Measurements from ENCODE around the gene PEA15. TPM values are rescaled to one million over a fixed set of nuclear protein-coding genes. Genes with fewer than 3 reads are reported as not detected.
A peak's percentile ranks its signal among the peaks of the same experiment; 100 is the strongest.

PEA15 gene
- total RNA-seq, 1 donor from 2014 or later, result 197 TPM

DNA sequence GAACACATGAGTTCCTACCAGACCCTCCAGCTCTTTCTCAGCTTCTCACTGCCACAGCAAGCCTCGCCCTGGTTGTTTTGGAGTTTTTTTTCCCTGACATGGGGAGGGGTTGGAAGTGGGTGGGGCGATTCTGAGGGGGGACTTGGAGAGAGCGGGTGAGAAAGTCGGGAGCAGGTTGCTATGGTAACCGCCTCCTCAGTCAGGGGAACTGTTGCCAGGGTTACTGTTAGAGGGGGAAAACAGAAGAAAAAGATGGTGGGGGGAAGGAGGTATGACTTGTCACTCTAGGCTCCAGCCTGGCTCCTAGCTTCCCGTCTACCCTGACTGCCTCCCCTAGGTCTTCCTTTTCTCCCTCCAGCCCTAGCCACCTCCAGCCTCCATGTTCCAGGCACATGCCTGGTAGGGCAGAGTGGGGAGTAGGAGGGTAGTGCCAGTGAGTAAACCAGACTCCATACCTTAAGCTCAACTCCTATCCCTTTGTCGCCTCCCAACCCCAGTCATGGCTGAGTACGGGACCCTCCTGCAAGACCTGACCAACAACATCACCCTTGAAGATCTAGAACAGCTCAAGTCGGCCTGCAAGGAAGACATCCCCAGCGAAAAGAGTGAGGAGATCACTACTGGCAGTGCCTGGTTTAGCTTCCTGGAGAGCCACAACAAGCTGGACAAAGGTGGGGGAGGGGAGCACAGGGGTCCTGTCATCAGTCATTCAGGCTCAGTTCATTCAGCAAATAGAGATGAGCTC lies 6.0 kb downstream of the PEA15 start:
- no peak for TF ChIP-seq CTCF (IDR thresholded peaks at IDR 0.05)
- no peaks in the 10 kb centered on the region for H3K9me3 Mint-ChIP-seq (ENCODE audit: unreplicated experiment)
- H3K36me3 Mint-ChIP-seq (ENCODE audit: unreplicated experiment), result peaks cover 51% of the 10 kb centered on the region

DNA sequence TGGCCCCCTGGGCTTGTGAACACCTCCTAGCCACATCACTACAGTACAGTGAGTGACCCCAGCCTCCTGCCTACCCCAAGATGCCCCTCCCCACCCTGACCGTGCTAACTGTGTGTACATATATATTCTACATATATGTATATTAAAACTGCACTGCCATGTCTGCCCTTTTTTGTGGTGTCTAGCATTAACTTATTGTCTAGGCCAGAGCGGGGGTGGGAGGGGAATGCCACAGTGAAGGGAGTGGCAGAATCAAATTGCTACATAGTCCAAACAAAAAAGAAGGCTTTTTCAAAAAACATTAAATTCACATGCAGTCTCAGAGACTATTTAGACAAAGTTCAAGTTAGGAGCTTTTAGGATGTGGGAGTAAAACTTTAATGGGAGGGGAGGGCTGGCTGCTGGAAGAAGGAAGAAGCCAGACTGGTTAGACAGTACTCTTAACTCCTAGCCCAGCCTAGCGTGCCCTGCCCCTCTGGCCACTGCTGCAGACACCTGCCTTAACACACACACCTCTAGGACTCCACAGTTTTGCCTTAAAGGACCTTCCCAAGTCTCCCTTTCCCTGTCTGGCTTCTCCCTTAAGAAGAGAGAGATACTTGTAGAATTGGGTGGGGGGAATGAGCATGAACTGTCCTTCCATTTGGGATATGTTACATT lies 9.4 kb downstream of the PEA15 start:
- no peak for TF ChIP-seq CTCF (IDR thresholded peaks at IDR 0.05)
- no peak overlapping the region for H3K27ac Mint-ChIP-seq (ENCODE audit: unreplicated experiment)
- peaks cover 26% of the 10 kb centered on the region for H3K4me1 Mint-ChIP-seq (ENCODE audit: unreplicated experiment)
- H3K27me3 Mint-ChIP-seq (ENCODE audit: unreplicated experiment), result no peaks in the 10 kb centered on the region
- H3K4me3 Mint-ChIP-seq (ENCODE audit: unreplicated experiment), result no peak overlapping the region
- no peaks in the 10 kb centered on the region for H3K9me3 Mint-ChIP-seq (ENCODE audit: unreplicated experiment)
- H3K36me3 Mint-ChIP-seq (ENCODE audit: unreplicated experiment), result peaks cover 56% of the 10 kb centered on the region
- peak; percentile 42 for DNase-seq (ENCODE audit: extremely low spot score, unreplicated experiment)

More for the DNA sequence above, 6.0 kb downstream of the PEA15 start:
- no peak for DNase-seq (ENCODE audit: extremely low spot score, unreplicated experiment)
- Mint-ChIP-seq H3K4me3 (ENCODE audit: unreplicated experiment) (no peak overlapping the region), H3K27me3 (ENCODE audit: unreplicated experiment) (no peaks in the 10 kb centered on the region), H3K4me1 (ENCODE audit: unreplicated experiment) (peaks cover 36% of the 10 kb centered on the region), H3K27ac (ENCODE audit: unreplicated experiment) (peak overlapping the region; percentile 44)

GRCh38 chr1:160216301-160216700 lies 11.1 kb downstream of the PEA15 start:
- peak; percentile 13 for DNase-seq (ENCODE audit: extremely low spot score, unreplicated experiment)
- Mint-ChIP-seq H3K36me3 (ENCODE audit: unreplicated experiment) (peaks cover 46% of the 10 kb centered on the region), H3K27me3 (ENCODE audit: unreplicated experiment) (no peaks in the 10 kb centered on the region), H3K4me1 (ENCODE audit: unreplicated experiment) (peaks cover 33% of the 10 kb centered on the region), H3K4me3 (ENCODE audit: unreplicated experiment) (no peak overlapping the region), H3K9me3 (ENCODE audit: unreplicated experiment) (no peaks in the 10 kb centered on the region), H3K27ac (ENCODE audit: unreplicated experiment) (peak overlapping the region; percentile 9)
- no peak for TF ChIP-seq CTCF (IDR thresholded peaks at IDR 0.05)

DNA sequence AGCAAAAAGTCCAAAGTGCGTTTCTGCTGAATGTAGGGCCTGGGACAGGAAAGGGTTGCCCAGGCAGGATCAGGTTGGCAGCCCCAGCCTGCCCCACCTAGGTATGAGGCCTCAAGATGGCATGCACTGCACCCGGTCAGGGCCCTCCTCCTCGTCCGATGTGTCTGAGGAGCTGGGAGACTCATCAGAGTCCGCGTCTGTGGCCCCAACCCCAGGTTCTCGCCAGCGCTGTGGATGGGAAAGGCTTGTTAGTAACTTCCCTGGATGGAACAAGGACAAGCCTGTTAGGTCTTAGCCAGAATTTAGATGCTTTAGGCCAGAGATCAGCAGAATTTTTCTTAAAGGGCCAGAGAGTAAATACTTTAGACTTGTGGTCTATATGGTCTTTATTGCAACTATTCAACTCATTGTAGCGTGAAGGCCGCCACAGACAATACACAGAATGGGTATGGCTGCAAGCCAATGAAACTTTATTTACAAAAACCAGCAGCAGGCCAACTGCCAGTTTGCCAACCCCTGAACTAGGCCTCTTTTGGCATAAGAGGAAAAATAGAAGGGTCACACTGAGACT lies 12.4 kb downstream of the PEA15 start:
- peaks cover 43% of the 10 kb centered on the region for H3K36me3 Mint-ChIP-seq (ENCODE audit: unreplicated experiment)
- DNase-seq (ENCODE audit: extremely low spot score, unreplicated experiment), result peak; percentile 63
- H3K4me3 Mint-ChIP-seq (ENCODE audit: unreplicated experiment), result no peak overlapping the region
- H3K9me3 Mint-ChIP-seq (ENCODE audit: unreplicated experiment), result no peaks in the 10 kb centered on the region
- peak overlapping the region; percentile 56 for H3K27ac Mint-ChIP-seq (ENCODE audit: unreplicated experiment)
- no peak for TF ChIP-seq CTCF (IDR thresholded peaks at IDR 0.05)
- peaks cover 33% of the 10 kb centered on the region for H3K4me1 Mint-ChIP-seq (ENCODE audit: unreplicated experiment)
- no peaks in the 10 kb centered on the region for H3K27me3 Mint-ChIP-seq (ENCODE audit: unreplicated experiment)
